Astrocyte (in vitro differentiated cells and primary cell): ENCODE results near the gene MYADML2. TPM values are rescaled to one million over a fixed set of nuclear protein-coding genes. Genes with fewer than 3 reads are reported as not detected.

ENCODE experiments used
- DNase-seq: peaks from one replicate; pipeline ENCODE4 v3.0.0-alpha.2; 2010; ENCODE audit warnings: low read depth
- FAIRE-seq: peaks from 2 replicates; lab custom pipeline; 2011; peaks lifted over from hg19 to GRCh38; lab: Jason Lieb, UNC
- H2AFZ ChIP-seq: 2 replicates; pipeline ENCODE4 v1.6.0; 2012; ENCODE audit warnings: low read depth, low read length, inconsistent platforms
- H3K27ac ChIP-seq: 2 replicates; pipeline ENCODE4 v1.5.1; 2011; ENCODE audit warnings: low read depth, low read length, inconsistent platforms
- H3K27me3 ChIP-seq: 2 replicates; pipeline ENCODE4 v1.6.0; 2011; ENCODE audit warnings: low read length, inconsistent platforms; ENCODE audit not compliant: insufficient read depth
- H3K36me3 ChIP-seq: 2 replicates; pipeline ENCODE4 v1.5.1; 2011; ENCODE audit warnings: low read length, inconsistent platforms; ENCODE audit not compliant: insufficient read depth
- H3K4me1 ChIP-seq: 2 replicates; pipeline ENCODE4 v1.5.1; 2011; ENCODE audit warnings: low read length, inconsistent platforms; ENCODE audit not compliant: insufficient read depth
- H3K4me2 ChIP-seq: 2 replicates; pipeline ENCODE4 v1.6.0; 2012; ENCODE audit warnings: low read length, inconsistent platforms
- H3K4me3 ChIP-seq: 2 replicates; pipeline ENCODE4 v1.5.1; 2011; ENCODE audit warnings: low read depth, mild to moderate bottlenecking, low read length, inconsistent platforms; ENCODE audit not compliant: insufficient read depth
- H3K79me2 ChIP-seq: 2 replicates; pipeline ENCODE4 v1.6.0; 2012; ENCODE audit warnings: mild to moderate bottlenecking, low read length, inconsistent platforms; ENCODE audit not compliant: insufficient read depth
- H3K9ac ChIP-seq: 2 replicates; pipeline ENCODE4 v1.6.0; 2012; ENCODE audit warnings: mild to moderate bottlenecking, low read length, inconsistent platforms
- H3K9me3 ChIP-seq: 2 replicates; pipeline ENCODE4 v1.5.1; 2012; ENCODE audit warnings: low read depth, mild to moderate bottlenecking, low read length, inconsistent platforms; ENCODE audit not compliant: insufficient read depth
- H4K20me1 ChIP-seq: 2 replicates; pipeline ENCODE4 v1.6.0; 2012; ENCODE audit warnings: low read length, inconsistent platforms; ENCODE audit not compliant: insufficient read depth
- H3K27ac Mint-ChIP-seq: one replicate; pipeline ENCODE4 v1.8.0; 2021; ENCODE audit warnings: mild to moderate bottlenecking, mixed read lengths; ENCODE audit not compliant: unreplicated experiment
- H3K27me3 Mint-ChIP-seq: one replicate; pipeline ENCODE4 v1.8.0; 2021; ENCODE audit warnings: low read depth, mixed read lengths; ENCODE audit not compliant: unreplicated experiment
- H3K36me3 Mint-ChIP-seq: one replicate; pipeline ENCODE4 v1.8.0; 2021; ENCODE audit warnings: low read depth, mixed read lengths; ENCODE audit not compliant: unreplicated experiment
- H3K4me1 Mint-ChIP-seq: one replicate; pipeline ENCODE4 v1.8.0; 2021; ENCODE audit warnings: low read depth, mixed read lengths; ENCODE audit not compliant: unreplicated experiment
- H3K4me3 Mint-ChIP-seq: one replicate; pipeline ENCODE4 v1.8.0; 2021; ENCODE audit warnings: mild to moderate bottlenecking, moderate library complexity, mixed read lengths; ENCODE audit not compliant: unreplicated experiment
- H3K9me3 Mint-ChIP-seq: one replicate; pipeline ENCODE4 v1.8.0; 2021; ENCODE audit warnings: mild to moderate bottlenecking, mixed read lengths; ENCODE audit not compliant: unreplicated experiment
- CTCF ChIP-seq: IDR thresholded peaks from 2 replicates; pipeline ENCODE4 v1.5.1; 2011; ENCODE audit warnings: low read depth, mild to moderate bottlenecking, inconsistent platforms, low read length, moderate library complexity; ENCODE audit not compliant: insufficient read depth
- EZH2 ChIP-seq: IDR thresholded peaks from 2 replicates; pipeline ENCODE4 v1.6.1; 2012; ENCODE audit warnings: mild to moderate bottlenecking, low read length, inconsistent platforms; ENCODE audit not compliant: insufficient read depth
- total RNA-seq: library from RNA; stranded (reverse); gene quantifications from 2 replicates; pipeline ENCODE4 v1.2.1, GENCODE V29; 2021

Gene MYADML2
- total RNA-seq, 1 donor from 2014 or later: not detected

GRCh38 chr17:81964081-81964849, 17.2 kb upstream of the MYADML2 start:
- Histone ChIP-seq H4K20me1 (no peaks in the 10 kb centered on the region), H3K4me2 (no peak overlapping the region), H3K27ac (no peak overlapping the region), H3K9ac (no peak overlapping the region), H2AFZ (no peak overlapping the region), H3K9me3 (no peaks in the 10 kb centered on the region), H3K4me3 (no peak overlapping the region), H3K4me1 (peaks cover 7% of the 10 kb centered on the region), H3K79me2 (no peaks in the 10 kb centered on the region), H3K36me3 (no peaks in the 10 kb centered on the region), H3K27me3 (peaks cover 37% of the 10 kb centered on the region)
- no peak for FAIRE-seq
- H3K4me3 Mint-ChIP-seq: no peak overlapping the region
- H3K27me3 Mint-ChIP-seq: peaks cover 12% of the 10 kb centered on the region
- H3K27ac Mint-ChIP-seq: no peak overlapping the region
- H3K9me3 Mint-ChIP-seq: no peaks in the 10 kb centered on the region
- no peaks in the 10 kb centered on the region for H3K36me3 Mint-ChIP-seq
- DNase-seq: no peak
- peaks cover 2% of the 10 kb centered on the region for H3K4me1 Mint-ChIP-seq
- TF ChIP-seq CTCF (no peak), EZH2 (no peak)

GRCh38 chr17:81962499-81963441, 15.7 kb upstream of the MYADML2 start:
- Histone ChIP-seq H3K27ac (no peak overlapping the region), H2AFZ (no peak overlapping the region), H3K36me3 (no peaks in the 10 kb centered on the region), H3K9me3 (no peaks in the 10 kb centered on the region), H3K9ac (no peak overlapping the region), H3K4me2 (no peak overlapping the region), H3K79me2 (no peaks in the 10 kb centered on the region), H4K20me1 (peaks cover 7% of the 10 kb centered on the region), H3K27me3 (peaks cover 46% of the 10 kb centered on the region), H3K4me3 (no peak overlapping the region), H3K4me1 (peaks cover 3% of the 10 kb centered on the region)
- peak overlapping the region; percentile 60 for H3K4me3 Mint-ChIP-seq
- no peaks in the 10 kb centered on the region for H3K36me3 Mint-ChIP-seq
- no peak overlapping the region for H3K27ac Mint-ChIP-seq
- TF ChIP-seq EZH2 (no peak), CTCF (no peak)
- no peak for FAIRE-seq
- H3K9me3 Mint-ChIP-seq: no peaks in the 10 kb centered on the region
- no peaks in the 10 kb centered on the region for H3K4me1 Mint-ChIP-seq
- no peak for DNase-seq
- H3K27me3 Mint-ChIP-seq: peaks cover 25% of the 10 kb centered on the region
